Activated naive CD8-positive, alpha-beta T cell (primary cell): Measurements from ENCODE around the gene HBD.
"Not testable (repeated sequence)": the region's sequence is repeated elsewhere in the genome, so short reads cannot be mapped to it uniquely, and the experiment has no call there.

Experiments used
- H3K27ac Mint-ChIP-seq: one replicate; pipeline ENCODE4 v1.8.0; 2021; ENCODE audit warnings: mixed read lengths
- H3K27me3 Mint-ChIP-seq: one replicate; pipeline ENCODE4 v1.8.0; 2021; ENCODE audit warnings: mixed read lengths
- H3K36me3 Mint-ChIP-seq: one replicate; pipeline ENCODE4 v1.8.0; 2021; ENCODE audit warnings: mixed read lengths
- H3K4me1 Mint-ChIP-seq: one replicate; pipeline ENCODE4 v1.8.0; 2021; ENCODE audit warnings: low read depth, mixed read lengths
- H3K4me3 Mint-ChIP-seq: one replicate; pipeline ENCODE4 v1.8.0; 2021; ENCODE audit warnings: mild to moderate bottlenecking, mixed read lengths
- H3K9me3 Mint-ChIP-seq: one replicate; pipeline ENCODE4 v1.8.0; 2021; ENCODE audit warnings: low read depth, mixed read lengths

The HBD gene

GRCh38 chr11:5266609-5267008 is 32.3 kb upstream of the HBD start:
- Mint-ChIP-seq H3K4me1 (no peaks in the 10 kb centered on the region), H3K36me3 (no peaks in the 10 kb centered on the region), H3K4me3 (no peak overlapping the region), H3K27ac (no peak overlapping the region), H3K27me3 (peaks cover 1% of the 10 kb centered on the region), H3K9me3 (no peaks in the 10 kb centered on the region)

GRCh38 chr11:5265832-5266231 is 31.5 kb upstream of the HBD start:
- peaks cover 3% of the 10 kb centered on the region for H3K27me3 Mint-ChIP-seq
- no peak overlapping the region for H3K4me3 Mint-ChIP-seq
- H3K27ac Mint-ChIP-seq = no peak overlapping the region
- H3K36me3 Mint-ChIP-seq = no peaks in the 10 kb centered on the region
- no peaks in the 10 kb centered on the region for H3K9me3 Mint-ChIP-seq
- H3K4me1 Mint-ChIP-seq = no peaks in the 10 kb centered on the region

- peaks cover 5% of the 10 kb centered on the region for H3K9me3 Mint-ChIP-seq
- no peaks in the 10 kb centered on the region for H3K4me1 Mint-ChIP-seq
- H3K27ac Mint-ChIP-seq = no peak overlapping the region
- H3K4me3 Mint-ChIP-seq = no peak overlapping the region
- peaks cover 6% of the 10 kb centered on the region for H3K27me3 Mint-ChIP-seq
- no peaks in the 10 kb centered on the region for H3K36me3 Mint-ChIP-seq
These were observed 24.4 kb upstream of the HBD start for GRCh38 chr11:5258543-5259262.

GRCh38 chr11:5257296-5257695 is 23.0 kb upstream of the HBD start:
- H3K27me3 Mint-ChIP-seq = peaks cover 6% of the 10 kb centered on the region
- no peaks in the 10 kb centered on the region for H3K36me3 Mint-ChIP-seq
- no peak overlapping the region for H3K27ac Mint-ChIP-seq
- H3K4me1 Mint-ChIP-seq = no peaks in the 10 kb centered on the region
- H3K4me3 Mint-ChIP-seq = no peak overlapping the region
- peaks cover 5% of the 10 kb centered on the region for H3K9me3 Mint-ChIP-seq

GRCh38 chr11:5254646-5255413 is 20.5 kb upstream of the HBD start, which contains the start of gene HBG2:
Gene HBG2, minus strand, starts transcription at chr11:5254781. Its CDS starts 53 bp downstream, at chr11:5254728.
- H3K4me3 Mint-ChIP-seq, H3K27me3 Mint-ChIP-seq, H3K9me3 Mint-ChIP-seq, H3K4me1 Mint-ChIP-seq, H3K36me3 Mint-ChIP-seq, H3K27ac Mint-ChIP-seq: not testable (repeated sequence)

- H3K4me1 Mint-ChIP-seq, H3K9me3 Mint-ChIP-seq, H3K4me3 Mint-ChIP-seq, H3K27ac Mint-ChIP-seq, H3K36me3 Mint-ChIP-seq, H3K27me3 Mint-ChIP-seq: not testable (repeated sequence)
These were observed 19.7 kb upstream of the HBD start for GRCh38 chr11:5254023-5254422.

GRCh38 chr11:5253440-5253839 is 19.2 kb upstream of the HBD start:
- not testable (repeated sequence) for H3K9me3 Mint-ChIP-seq, H3K36me3 Mint-ChIP-seq, H3K4me1 Mint-ChIP-seq, H3K27ac Mint-ChIP-seq, H3K27me3 Mint-ChIP-seq, H3K4me3 Mint-ChIP-seq

GRCh38 chr11:5252919-5253265 is 18.6 kb upstream of the HBD start:
- H3K4me3 Mint-ChIP-seq = no peak overlapping the region
- peaks cover 4% of the 10 kb centered on the region for H3K27me3 Mint-ChIP-seq
- H3K36me3 Mint-ChIP-seq = no peaks in the 10 kb centered on the region
- no peak overlapping the region for H3K27ac Mint-ChIP-seq
- H3K9me3 Mint-ChIP-seq = no peaks in the 10 kb centered on the region
- H3K4me1 Mint-ChIP-seq = no peaks in the 10 kb centered on the region

- H3K27me3 Mint-ChIP-seq = peaks cover 1% of the 10 kb centered on the region
- H3K4me3 Mint-ChIP-seq = no peak overlapping the region
- H3K27ac Mint-ChIP-seq = no peak overlapping the region
These were observed 18.1 kb upstream of the HBD start for GRCh38 chr11:5252192-5252918.

GRCh38 chr11:5251746-5252145 is 17.5 kb upstream of the HBD start:
- Mint-ChIP-seq H3K4me3 (no peak overlapping the region), H3K4me1 (no peaks in the 10 kb centered on the region), H3K9me3 (no peaks in the 10 kb centered on the region), H3K27ac (no peak overlapping the region), H3K36me3 (no peaks in the 10 kb centered on the region), H3K27me3 (peaks cover 1% of the 10 kb centered on the region)

More at GRCh38 chr11:5252192-5252918, 18.1 kb upstream of the HBD start:
- H3K36me3 Mint-ChIP-seq = no peaks in the 10 kb centered on the region
- no peaks in the 10 kb centered on the region for H3K9me3 Mint-ChIP-seq
- no peaks in the 10 kb centered on the region for H3K4me1 Mint-ChIP-seq

- Mint-ChIP-seq H3K9me3 (no peaks in the 10 kb centered on the region), H3K27ac (no peak overlapping the region), H3K27me3 (peaks cover 1% of the 10 kb centered on the region), H3K36me3 (no peaks in the 10 kb centered on the region), H3K4me3 (no peak overlapping the region), H3K4me1 (no peaks in the 10 kb centered on the region)
These were observed 16.4 kb upstream of the HBD start for GRCh38 chr11:5250543-5251204.

- not testable (repeated sequence) for H3K4me1 Mint-ChIP-seq, H3K4me3 Mint-ChIP-seq, H3K27me3 Mint-ChIP-seq, H3K27ac Mint-ChIP-seq, H3K36me3 Mint-ChIP-seq, H3K9me3 Mint-ChIP-seq
These were observed 15.6 kb upstream of the HBD start, which contains the start of gene HBG1 for GRCh38 chr11:5249807-5250396. Gene HBG1, minus strand, starts transcription at chr11:5249857. Its CDS starts 53 bp downstream, at chr11:5249804.

GRCh38 chr11:5248498-5248897 is 14.2 kb upstream of the HBD start:
- H3K27ac Mint-ChIP-seq, H3K27me3 Mint-ChIP-seq, H3K4me3 Mint-ChIP-seq, H3K9me3 Mint-ChIP-seq, H3K36me3 Mint-ChIP-seq, H3K4me1 Mint-ChIP-seq: not testable (repeated sequence)

GRCh38 chr11:5247472-5248192 is 13.3 kb upstream of the HBD start:
- H3K9me3 Mint-ChIP-seq = no peaks in the 10 kb centered on the region
- no peaks in the 10 kb centered on the region for H3K36me3 Mint-ChIP-seq
- H3K27ac Mint-ChIP-seq = no peak overlapping the region
- no peaks in the 10 kb centered on the region for H3K4me1 Mint-ChIP-seq
- H3K27me3 Mint-ChIP-seq = peaks cover 8% of the 10 kb centered on the region
- no peak overlapping the region for H3K4me3 Mint-ChIP-seq
